ENCODE measurements around the gene ZSWIM2. TPM values are rescaled to one million over a fixed set of nuclear protein-coding genes. Genes with fewer than 3 reads are reported as not detected.
"Not testable (repeated sequence)": the region's sequence is repeated elsewhere in the genome, so short reads cannot be mapped to it uniquely, and the experiment has no call there.

Gene ZSWIM2, protein sequence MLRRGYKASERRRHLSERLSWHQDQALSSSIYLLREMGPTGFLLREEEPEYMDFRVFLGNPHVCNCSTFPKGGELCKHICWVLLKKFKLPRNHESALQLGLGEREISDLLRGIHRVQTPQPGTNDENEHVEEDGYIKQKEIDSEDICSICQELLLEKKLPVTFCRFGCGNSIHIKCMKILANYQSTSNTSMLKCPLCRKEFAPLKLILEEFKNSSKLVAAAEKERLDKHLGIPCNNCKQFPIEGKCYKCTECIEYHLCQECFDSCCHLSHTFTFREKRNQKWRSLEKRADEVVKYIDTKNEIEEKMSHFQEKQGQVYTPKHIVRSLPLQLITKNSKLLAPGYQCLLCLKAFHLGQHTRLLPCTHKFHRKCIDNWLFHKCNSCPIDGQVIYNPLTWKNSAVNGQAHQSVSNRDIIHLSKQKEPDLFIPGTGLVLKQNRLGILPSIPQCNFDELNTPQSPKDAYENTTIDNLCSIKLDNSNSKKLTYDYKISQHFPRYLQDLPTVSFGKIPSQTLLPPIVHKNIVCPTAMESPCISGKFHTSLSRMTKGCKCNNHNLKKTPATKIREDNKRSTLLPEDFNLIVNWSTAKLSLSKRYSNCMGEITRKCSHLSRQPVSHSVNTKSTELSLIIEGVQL
- polyA plus RNA-seq (2013, experiment 1 of 2): not detected
- polyA plus RNA-seq (2013, experiment 2 of 2): not detected

DNA sequence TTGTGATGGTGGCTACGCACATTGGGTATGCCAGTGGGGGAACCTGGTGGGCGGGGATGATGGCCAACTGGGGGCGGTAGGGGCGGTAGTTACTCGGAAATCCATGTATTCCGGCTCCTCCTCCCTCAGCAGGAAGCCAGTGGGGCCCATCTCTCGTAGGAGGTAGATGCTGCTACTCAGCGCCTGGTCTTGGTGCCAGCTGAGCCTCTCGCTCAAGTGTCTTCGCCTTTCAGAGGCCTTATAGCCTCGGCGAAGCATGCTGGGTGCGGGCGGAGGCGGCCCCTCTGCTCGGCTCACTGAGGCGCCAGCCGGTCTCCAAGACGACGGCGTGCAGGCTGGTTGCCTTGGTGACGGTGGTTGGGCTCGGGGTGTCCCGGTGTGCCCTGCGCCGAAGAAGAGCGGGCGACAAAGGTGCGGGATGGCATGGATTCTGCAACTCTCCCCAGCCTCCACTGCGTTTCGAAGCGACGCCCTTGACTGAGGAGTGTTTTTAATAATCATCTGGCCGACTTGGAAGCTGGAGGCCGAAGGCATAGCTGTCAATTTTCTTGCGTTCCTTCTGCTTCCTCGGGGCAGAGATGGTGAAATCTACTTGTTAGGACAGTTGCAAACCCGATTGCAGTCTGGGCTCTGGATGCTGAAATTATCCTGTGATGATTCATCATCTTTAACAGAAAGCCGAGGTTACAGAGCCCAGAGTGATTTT lies at the start of gene ZSWIM2:
ZSWIM2 (minus strand) TSS at position 298 of the 706 bp plus-strand sequence; CDS start at position 258, 40 bp downstream.
- DNase-seq: peak; percentile 91
- H3K27ac ChIP-seq (ENCODE audit: low read length, poor library complexity, severe bottlenecking): peak within 1 kb of the TSS; percentile 39
- peak within 1 kb of the TSS; percentile 55 for H2AFZ ChIP-seq (ENCODE audit: low read depth, low read length)
- no peaks in the 10 kb centered on the region for H3K27me3 ChIP-seq (ENCODE audit: control insufficient read depth in 1 of 2, insufficient read depth in 1 of 2, low read length in 2 of 2)
- H2BK12ac ChIP-seq (ENCODE audit: low read length in 2 of 2): peak within 1 kb of the TSS in 1 of 2 experiments; percentile 61
- no peak within 1 kb of the TSS for H2BK15ac ChIP-seq (ENCODE audit: low read depth, poor library complexity, severe bottlenecking)
- peak within 1 kb of the TSS; percentile 60 to 78 for H3K4me3 ChIP-seq (ENCODE audit: insufficient read depth in 1 of 2, low read depth in 1 of 2, low read length in 2 of 2)
- no peaks in the 10 kb centered on the region for H3K36me3 ChIP-seq (ENCODE audit: control insufficient read depth in 1 of 2, insufficient read depth in 2 of 2, low read depth in 1 of 2, low read length in 2 of 2)
- no peaks in the 10 kb centered on the region for H3K79me1 ChIP-seq (replicated peaks; ENCODE audit: low read length, poor library complexity, severe bottlenecking)
- H3K4me1 ChIP-seq (ENCODE audit: control insufficient read depth, insufficient read depth, low read depth, low read length): peaks cover 5% of the 10 kb centered on the region
- WGBS: 1% methylated on average over 38 of the region's 39 CpGs
- H2AK5ac ChIP-seq (ENCODE audit: low read length, severe bottlenecking): no peak within 1 kb of the TSS
- peak within 1 kb of the TSS; percentile 80 for H3K9ac ChIP-seq (ENCODE audit: low read length)
- H3K4ac ChIP-seq (ENCODE audit: low read depth in 1 of 2, low read length in 2 of 2): no peak within 1 kb of the TSS
- H2BK120ac ChIP-seq (ENCODE audit: low read depth, low read length): no peak within 1 kb of the TSS
- H4K91ac ChIP-seq (ENCODE audit: low read length): no peak within 1 kb of the TSS
- no peak within 1 kb of the TSS for H2BK5ac ChIP-seq (ENCODE audit: low read depth, low read length, poor library complexity, severe bottlenecking)
- H3K18ac ChIP-seq (ENCODE audit: low read depth in 1 of 2, low read length in 2 of 2): peak within 1 kb of the TSS; percentile 64 to 72
- no peak within 1 kb of the TSS for H3K23ac ChIP-seq (ENCODE audit: low read length in 2 of 2)
- H3K9me3 ChIP-seq (ENCODE audit: control insufficient read depth, low read length): no peaks in the 10 kb centered on the region
- H4K8ac ChIP-seq (ENCODE audit: low read length): peak within 1 kb of the TSS; percentile 65
- H3K4me2 ChIP-seq (ENCODE audit: low read length, poor library complexity, severe bottlenecking): peak within 1 kb of the TSS; percentile 56
- H3K14ac ChIP-seq (ENCODE audit: low read length in 2 of 2): no peak within 1 kb of the TSS

DNA sequence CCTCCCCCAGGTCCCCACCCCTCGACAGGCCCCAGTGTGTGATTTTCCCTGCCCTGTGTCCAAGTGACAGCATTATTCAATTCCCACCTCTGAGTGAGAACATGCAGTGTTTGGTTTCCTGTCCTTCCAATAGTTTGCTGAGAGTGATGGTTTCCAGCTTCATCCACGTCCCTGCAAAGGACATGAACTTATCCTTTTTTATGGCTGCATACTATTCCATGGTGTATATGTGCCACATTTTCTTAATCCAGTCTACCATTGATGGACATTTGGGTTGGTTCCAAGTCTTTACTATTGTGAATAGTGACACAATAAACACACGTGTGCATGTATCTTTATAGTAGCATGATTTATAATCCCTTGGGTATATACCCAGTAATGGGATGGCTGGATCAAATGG lies 47.2 kb upstream of the ZSWIM2 start:
- not testable (repeated sequence) for H2BK12ac ChIP-seq (ENCODE audit: low read length in 2 of 2); H3K4me2 ChIP-seq (ENCODE audit: low read length, poor library complexity, severe bottlenecking); H3K4ac ChIP-seq (ENCODE audit: low read depth in 1 of 2, low read length in 2 of 2); H3K27ac ChIP-seq (ENCODE audit: low read length, poor library complexity, severe bottlenecking); H2BK5ac ChIP-seq (ENCODE audit: low read depth, low read length, poor library complexity, severe bottlenecking); H3K9me3 ChIP-seq (ENCODE audit: control insufficient read depth, low read length); H3K4me3 ChIP-seq (ENCODE audit: insufficient read depth in 1 of 2, low read depth in 1 of 2, low read length in 2 of 2); H3K9ac ChIP-seq (ENCODE audit: low read length); H3K18ac ChIP-seq (ENCODE audit: low read depth in 1 of 2, low read length in 2 of 2); H2BK15ac ChIP-seq (ENCODE audit: low read depth, poor library complexity, severe bottlenecking); H3K4me1 ChIP-seq (ENCODE audit: control insufficient read depth, insufficient read depth, low read depth, low read length); H2AK5ac ChIP-seq (ENCODE audit: low read length, severe bottlenecking); H2BK120ac ChIP-seq (ENCODE audit: low read depth, low read length); H3K23ac ChIP-seq (ENCODE audit: low read length in 2 of 2); H4K8ac ChIP-seq (ENCODE audit: low read length); H3K36me3 ChIP-seq (ENCODE audit: control insufficient read depth in 1 of 2, insufficient read depth in 2 of 2, low read depth in 1 of 2, low read length in 2 of 2); H4K91ac ChIP-seq (ENCODE audit: low read length); H3K14ac ChIP-seq (ENCODE audit: low read length in 2 of 2); DNase-seq; H2AFZ ChIP-seq (ENCODE audit: low read depth, low read length); H3K79me1 ChIP-seq (replicated peaks; ENCODE audit: low read length, poor library complexity, severe bottlenecking)
- 68% methylated on average over 2 of the region's 3 CpGs for WGBS
- peaks cover 0 to 11% of the 10 kb centered on the region in 2 experiments for H3K27me3 ChIP-seq (ENCODE audit: control insufficient read depth in 1 of 2, insufficient read depth in 1 of 2, low read length in 2 of 2)

DNA sequence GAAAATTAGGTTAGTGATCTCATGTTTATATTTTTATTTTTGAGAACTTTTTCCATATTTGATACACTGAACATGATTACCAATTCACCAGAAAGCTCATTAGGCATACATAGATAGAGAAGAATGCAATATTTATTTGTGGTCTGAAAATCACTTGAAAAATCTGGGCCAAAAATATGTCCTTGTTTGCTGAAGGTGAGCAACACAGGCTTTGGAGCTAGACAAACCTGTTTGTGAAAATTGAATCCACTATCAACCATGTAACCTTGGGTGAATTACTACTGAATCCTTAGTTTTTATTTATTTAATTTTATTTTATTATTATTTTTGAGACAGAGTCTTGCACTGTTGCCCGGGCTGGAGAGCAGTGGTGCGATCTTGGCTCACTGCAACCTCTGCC lies 46.5 kb upstream of the ZSWIM2 start:
- Histone ChIP-seq H2AK5ac (ENCODE audit: low read length, severe bottlenecking) (no peak overlapping the region), H3K79me1 (replicated peaks; ENCODE audit: low read length, poor library complexity, severe bottlenecking) (no peaks in the 10 kb centered on the region), H4K8ac (ENCODE audit: low read length) (no peak overlapping the region), H3K4ac (ENCODE audit: low read depth in 1 of 2, low read length in 2 of 2) (no peak overlapping the region), H3K4me2 (ENCODE audit: low read length, poor library complexity, severe bottlenecking) (no peak overlapping the region), H3K4me1 (ENCODE audit: control insufficient read depth, insufficient read depth, low read depth, low read length) (no peaks in the 10 kb centered on the region), H3K9me3 (ENCODE audit: control insufficient read depth, low read length) (no peaks in the 10 kb centered on the region), H3K27me3 (ENCODE audit: control insufficient read depth in 1 of 2, insufficient read depth in 1 of 2, low read length in 2 of 2) (peaks cover 0 to 11% of the 10 kb centered on the region in 2 experiments), H3K18ac (ENCODE audit: low read depth in 1 of 2, low read length in 2 of 2) (no peak overlapping the region), H2BK120ac (ENCODE audit: low read depth, low read length) (no peak overlapping the region), H4K91ac (ENCODE audit: low read length) (no peak overlapping the region), H2BK15ac (ENCODE audit: low read depth, poor library complexity, severe bottlenecking) (no peak overlapping the region), H3K27ac (ENCODE audit: low read length, poor library complexity, severe bottlenecking) (no peak overlapping the region), H3K36me3 (ENCODE audit: control insufficient read depth in 1 of 2, insufficient read depth in 2 of 2, low read depth in 1 of 2, low read length in 2 of 2) (no peaks in the 10 kb centered on the region), H3K4me3 (ENCODE audit: insufficient read depth in 1 of 2, low read depth in 1 of 2, low read length in 2 of 2) (no peak overlapping the region), H2BK12ac (ENCODE audit: low read length in 2 of 2) (no peak overlapping the region), H3K23ac (ENCODE audit: low read length in 2 of 2) (no peak overlapping the region), H2BK5ac (ENCODE audit: low read depth, low read length, poor library complexity, severe bottlenecking) (no peak overlapping the region), H2AFZ (ENCODE audit: low read depth, low read length) (no peak overlapping the region), H3K9ac (ENCODE audit: low read length) (no peak overlapping the region), H3K14ac (ENCODE audit: low read length in 2 of 2) (no peak overlapping the region)
- WGBS: 100% methylated on average over 2 of the region's 2 CpGs
- no peak for DNase-seq

DNA sequence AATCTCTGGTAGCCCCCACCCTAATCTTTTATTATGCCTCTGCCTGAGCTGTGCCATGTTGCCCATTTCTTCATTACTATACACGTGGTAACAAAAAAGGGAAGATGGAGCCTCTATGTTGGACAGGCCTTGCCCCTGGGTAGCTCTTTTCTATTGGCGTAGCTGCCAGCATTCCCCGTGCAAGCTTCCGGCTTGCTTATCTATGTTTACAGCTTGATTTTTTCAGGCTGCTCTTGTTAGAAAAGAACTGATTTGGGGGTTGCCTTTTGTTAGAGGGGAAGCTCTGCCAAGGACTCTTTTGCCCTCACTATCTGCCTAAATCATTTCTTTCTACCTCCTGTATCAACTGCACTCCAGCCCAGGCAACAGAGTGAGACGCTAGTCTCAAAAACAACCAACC lies 45.5 kb upstream of the ZSWIM2 start:
- Histone ChIP-seq H2AK5ac (ENCODE audit: low read length, severe bottlenecking) (no peak overlapping the region), H2BK120ac (ENCODE audit: low read depth, low read length) (no peak overlapping the region), H2BK5ac (ENCODE audit: low read depth, low read length, poor library complexity, severe bottlenecking) (no peak overlapping the region), H3K36me3 (ENCODE audit: control insufficient read depth in 1 of 2, insufficient read depth in 2 of 2, low read depth in 1 of 2, low read length in 2 of 2) (no peaks in the 10 kb centered on the region), H4K8ac (ENCODE audit: low read length) (no peak overlapping the region), H3K9ac (ENCODE audit: low read length) (no peak overlapping the region), H3K4me2 (ENCODE audit: low read length, poor library complexity, severe bottlenecking) (no peak overlapping the region), H3K23ac (ENCODE audit: low read length in 2 of 2) (no peak overlapping the region), H3K79me1 (replicated peaks; ENCODE audit: low read length, poor library complexity, severe bottlenecking) (no peaks in the 10 kb centered on the region), H3K18ac (ENCODE audit: low read depth in 1 of 2, low read length in 2 of 2) (no peak overlapping the region), H3K4ac (ENCODE audit: low read depth in 1 of 2, low read length in 2 of 2) (peak overlapping the region in 1 of 2 experiments; percentile 16), H3K4me3 (ENCODE audit: insufficient read depth in 1 of 2, low read depth in 1 of 2, low read length in 2 of 2) (no peak overlapping the region), H2AFZ (ENCODE audit: low read depth, low read length) (no peak overlapping the region), H2BK15ac (ENCODE audit: low read depth, poor library complexity, severe bottlenecking) (no peak overlapping the region), H3K27ac (ENCODE audit: low read length, poor library complexity, severe bottlenecking) (no peak overlapping the region), H4K91ac (ENCODE audit: low read length) (no peak overlapping the region), H3K14ac (ENCODE audit: low read length in 2 of 2) (no peak overlapping the region), H3K27me3 (ENCODE audit: control insufficient read depth in 1 of 2, insufficient read depth in 1 of 2, low read length in 2 of 2) (peaks cover 0 to 11% of the 10 kb centered on the region in 2 experiments), H2BK12ac (ENCODE audit: low read length in 2 of 2) (no peak overlapping the region), H3K9me3 (ENCODE audit: control insufficient read depth, low read length) (no peaks in the 10 kb centered on the region), H3K4me1 (ENCODE audit: control insufficient read depth, insufficient read depth, low read depth, low read length) (no peaks in the 10 kb centered on the region)
- 77% methylated on average over 4 of the region's 5 CpGs for WGBS
- DNase-seq: no peak

Measured in mesenchymal stem cell (in vitro differentiated cells and primary cell).